ENCODE data around the gene PLSCR1. TPM values are rescaled to one million over a fixed set of nuclear protein-coding genes. Genes with fewer than 3 reads are reported as not detected.

The PLSCR1 gene
- polyA plus RNA-seq, 1 donor from 2014 or later: 0.78 TPM

- no peaks in the 10 kb centered on the region for H3K36me3 ChIP-seq (ENCODE audit: insufficient read depth, low read length)
These were observed 12.0 kb downstream of the PLSCR1 start for GRCh38 chr3:146532406-146532805.

GRCh38 chr3:146530609-146531008 is 13.8 kb downstream of the PLSCR1 start:
- H3K79me2 ChIP-seq (replicated peaks; ENCODE audit: insufficient read depth, low read length): no peaks in the 10 kb centered on the region
- no peaks in the 10 kb centered on the region for H3K9me3 ChIP-seq (ENCODE audit: low read length)
- H3K36me3 ChIP-seq (ENCODE audit: insufficient read depth, low read length): no peaks in the 10 kb centered on the region
- no peak overlapping the region for H3K9ac ChIP-seq (ENCODE audit: low read length)
- no peaks in the 10 kb centered on the region for H3K9me2 ChIP-seq (ENCODE audit: insufficient read depth, low read length)
- no peaks in the 10 kb centered on the region for H3F3A ChIP-seq (ENCODE audit: insufficient read depth, low read length, poor library complexity, severe bottlenecking)
- no peak overlapping the region for H3K4me2 ChIP-seq (ENCODE audit: low read length)
- no peak overlapping the region for H3K27ac ChIP-seq (ENCODE audit: low read length)
- no peaks in the 10 kb centered on the region for H3K27me3 ChIP-seq (ENCODE audit: insufficient read depth, low read depth, low read length)
- TF ChIP-seq EP300 (conservative IDR thresholded peaks at IDR 0.05; ENCODE audit: poor library complexity, severe bottlenecking) (peak; percentile 51), SMC3 (conservative IDR thresholded peaks at IDR 0.05; ENCODE audit: poor library complexity) (no peak)
- H4K20me1 ChIP-seq (ENCODE audit: insufficient read depth): no peaks in the 10 kb centered on the region
- H3K4me3 ChIP-seq (ENCODE audit: low read length): no peak overlapping the region
- H2AFZ ChIP-seq (ENCODE audit: low read depth, low read length): no peak overlapping the region

More at GRCh38 chr3:146532406-146532805, 12.0 kb downstream of the PLSCR1 start:
- no peak overlapping the region for H2AFZ ChIP-seq (ENCODE audit: low read depth, low read length)
- H3K9ac ChIP-seq (ENCODE audit: low read length): no peak overlapping the region
- H3F3A ChIP-seq (ENCODE audit: insufficient read depth, low read length, poor library complexity, severe bottlenecking): no peaks in the 10 kb centered on the region
- no peaks in the 10 kb centered on the region for H4K20me1 ChIP-seq (ENCODE audit: insufficient read depth)
- H3K9me3 ChIP-seq (ENCODE audit: low read length): no peaks in the 10 kb centered on the region
- H3K27ac ChIP-seq (ENCODE audit: low read length): no peak overlapping the region
- no peaks in the 10 kb centered on the region for H3K79me2 ChIP-seq (replicated peaks; ENCODE audit: insufficient read depth, low read length)
- TF ChIP-seq EZH2 (IDR thresholded peaks at IDR 0.05; ENCODE audit: borderline replicate concordance, insufficient read depth, low read length, poor library complexity, severe bottlenecking) (no peak), REST (IDR thresholded peaks at IDR 0.05; ENCODE audit: borderline replicate concordance) (no peak), MXI1 (conservative IDR thresholded peaks at IDR 0.05; ENCODE audit: poor library complexity, severe bottlenecking) (no peak), RAD21 (conservative IDR thresholded peaks at IDR 0.05) (no peak), SMC3 (conservative IDR thresholded peaks at IDR 0.05; ENCODE audit: poor library complexity) (no peak), EP300 (conservative IDR thresholded peaks at IDR 0.05; ENCODE audit: poor library complexity, severe bottlenecking) (no peak), CTCF (IDR thresholded peaks at IDR 0.05; ENCODE audit: poor library complexity, severe bottlenecking) (no peak), TAF1 (IDR thresholded peaks at IDR 0.05; ENCODE audit: low read depth) (no peak), POLR2AphosphoS5 (IDR thresholded peaks at IDR 0.05) (no peak)
- H3K4me3 ChIP-seq (ENCODE audit: low read length): no peak overlapping the region
- H3K4me2 ChIP-seq (ENCODE audit: low read length): no peak overlapping the region
- no peaks in the 10 kb centered on the region for H3K27me3 ChIP-seq (ENCODE audit: insufficient read depth, low read depth, low read length)
- H3K9me2 ChIP-seq (ENCODE audit: insufficient read depth, low read length): no peaks in the 10 kb centered on the region

- no peak overlapping the region for H3K4me3 ChIP-seq (ENCODE audit: low read length)
- H3F3A ChIP-seq (ENCODE audit: insufficient read depth, low read length, poor library complexity, severe bottlenecking): no peaks in the 10 kb centered on the region
- H4K20me1 ChIP-seq (ENCODE audit: insufficient read depth): no peaks in the 10 kb centered on the region
- no peak overlapping the region for H3K9ac ChIP-seq (ENCODE audit: low read length)
- no peaks in the 10 kb centered on the region for H3K79me2 ChIP-seq (replicated peaks; ENCODE audit: insufficient read depth, low read length)
- H3K9me2 ChIP-seq (ENCODE audit: insufficient read depth, low read length): no peaks in the 10 kb centered on the region
- TF ChIP-seq CTCF (IDR thresholded peaks at IDR 0.05; ENCODE audit: poor library complexity, severe bottlenecking) (no peak), POLR2AphosphoS5 (IDR thresholded peaks at IDR 0.05) (no peak), TAF1 (IDR thresholded peaks at IDR 0.05; ENCODE audit: low read depth) (no peak), RAD21 (conservative IDR thresholded peaks at IDR 0.05) (no peak), REST (IDR thresholded peaks at IDR 0.05; ENCODE audit: borderline replicate concordance) (no peak), EP300 (conservative IDR thresholded peaks at IDR 0.05; ENCODE audit: poor library complexity, severe bottlenecking) (no peak), MXI1 (conservative IDR thresholded peaks at IDR 0.05; ENCODE audit: poor library complexity, severe bottlenecking) (no peak), EZH2 (IDR thresholded peaks at IDR 0.05; ENCODE audit: borderline replicate concordance, insufficient read depth, low read length, poor library complexity, severe bottlenecking) (no peak), SMC3 (conservative IDR thresholded peaks at IDR 0.05; ENCODE audit: poor library complexity) (no peak)
- H3K9me3 ChIP-seq (ENCODE audit: low read length): no peaks in the 10 kb centered on the region
- no peak overlapping the region for H2AFZ ChIP-seq (ENCODE audit: low read depth, low read length)
- no peak overlapping the region for H3K4me2 ChIP-seq (ENCODE audit: low read length)
- no peaks in the 10 kb centered on the region for H3K27me3 ChIP-seq (ENCODE audit: insufficient read depth, low read depth, low read length)
- H3K27ac ChIP-seq (ENCODE audit: low read length): no peak overlapping the region
- H3K36me3 ChIP-seq (ENCODE audit: insufficient read depth, low read length): no peaks in the 10 kb centered on the region
These were observed 15.4 kb downstream of the PLSCR1 start for GRCh38 chr3:146529021-146529420.

Data from neural cell (in vitro differentiated cells).